ENCODE data around the gene MRTFB. TPM values are rescaled to one million over a fixed set of nuclear protein-coding genes. Genes with fewer than 3 reads are reported as not detected.

MRTFB gene
- total RNA-seq, 2 experiments from 2014 or later, result 9.8 to 14.0 TPM

- POLR2A ChIA-PET, result no interaction called here
- CTCF ChIA-PET, result no interaction called here
Measured at GRCh38 chr16:14302399-14303181, 231.5 kb downstream of the MRTFB start.

DNA sequence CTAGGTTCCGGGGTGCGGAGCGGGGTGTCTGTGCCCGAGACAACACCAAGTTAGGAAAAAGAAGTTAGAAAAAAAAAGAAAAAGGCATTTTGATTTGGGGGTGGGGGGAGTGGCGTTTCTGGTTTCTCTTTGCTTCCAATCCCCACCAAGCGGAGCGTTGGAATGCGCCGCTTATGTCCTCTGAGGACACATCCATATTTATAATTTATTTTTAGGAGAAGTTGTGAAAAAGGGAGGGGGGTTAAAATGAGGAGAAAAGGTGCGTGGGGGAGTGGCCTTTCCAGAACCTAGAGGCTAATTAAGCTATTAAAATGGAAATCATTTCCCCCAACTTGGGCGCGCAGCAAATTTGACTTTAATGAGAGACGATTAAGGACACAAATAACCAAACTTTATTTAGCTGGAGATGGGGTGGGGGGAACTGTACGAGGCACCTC lies 232.1 kb downstream of the MRTFB start:
- CTCF ChIA-PET, result no interaction called here
- POLR2A ChIA-PET, result no interaction called here

DNA sequence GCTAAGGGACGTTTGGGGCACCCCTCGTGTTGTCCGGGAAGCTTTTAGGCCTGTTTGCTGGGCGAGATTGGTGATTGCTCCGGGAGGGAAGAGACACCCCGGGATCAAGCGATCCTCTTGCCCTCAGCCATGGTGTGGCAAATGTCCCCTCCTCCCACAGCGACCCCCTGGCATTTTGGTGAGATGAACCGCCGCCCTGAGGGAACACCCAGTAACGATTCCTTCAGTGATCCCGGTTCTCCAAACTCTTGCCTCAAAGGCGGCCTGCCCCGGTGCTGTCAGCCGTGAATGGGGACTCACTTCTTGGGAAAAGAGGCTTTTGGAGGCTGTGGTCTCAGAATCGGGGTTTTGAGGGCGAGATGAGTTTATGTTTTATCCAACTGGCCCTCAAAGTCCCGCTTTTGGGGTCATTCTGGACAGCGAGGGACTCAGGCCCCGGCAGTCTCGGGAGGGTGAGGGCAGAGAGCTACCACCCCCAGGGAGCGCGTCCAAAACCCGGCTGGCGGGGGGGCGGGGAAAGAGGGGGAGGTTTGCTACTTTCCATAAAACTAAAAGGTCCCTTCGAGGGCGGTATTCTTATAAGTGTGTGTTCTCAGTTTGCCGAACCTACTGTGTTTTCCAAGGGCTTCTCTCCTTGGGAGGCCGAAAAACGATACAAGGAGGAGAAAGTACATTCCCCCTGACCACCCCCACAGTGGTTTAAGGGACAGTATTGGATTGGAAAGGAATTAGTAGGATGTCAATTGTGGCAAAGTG lies 232.7 kb downstream of the MRTFB start:
- ChIA-PET CTCF (no interaction called here), POLR2A (no interaction called here)

DNA sequence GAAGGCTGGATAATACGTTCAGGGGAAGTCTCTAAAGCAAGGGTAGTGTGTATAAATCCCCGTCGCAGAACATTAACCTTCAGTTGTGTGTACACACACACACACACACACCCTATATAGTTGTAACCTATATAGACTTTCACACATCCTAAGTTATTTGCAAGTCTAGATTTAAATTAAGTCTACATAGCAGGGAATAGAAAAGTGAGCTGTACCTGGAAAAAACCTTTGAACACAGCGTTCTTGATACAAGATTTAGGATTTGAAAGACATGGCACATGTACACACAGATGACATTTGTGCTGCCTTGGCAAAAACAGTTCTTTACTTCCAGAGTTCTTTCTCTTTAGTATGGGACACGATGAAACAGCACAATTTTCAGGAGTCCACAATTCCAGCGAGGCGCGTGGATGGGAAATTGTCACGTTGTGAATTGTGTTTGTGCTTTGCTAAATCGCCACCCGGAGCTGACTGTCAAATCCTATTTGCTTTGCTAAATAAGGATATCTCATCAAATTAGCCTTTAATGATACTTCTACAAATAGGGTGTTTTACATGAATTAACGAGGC lies 233.9 kb downstream of the MRTFB start:
- CTCF ChIA-PET, result no interaction called here

DNA sequence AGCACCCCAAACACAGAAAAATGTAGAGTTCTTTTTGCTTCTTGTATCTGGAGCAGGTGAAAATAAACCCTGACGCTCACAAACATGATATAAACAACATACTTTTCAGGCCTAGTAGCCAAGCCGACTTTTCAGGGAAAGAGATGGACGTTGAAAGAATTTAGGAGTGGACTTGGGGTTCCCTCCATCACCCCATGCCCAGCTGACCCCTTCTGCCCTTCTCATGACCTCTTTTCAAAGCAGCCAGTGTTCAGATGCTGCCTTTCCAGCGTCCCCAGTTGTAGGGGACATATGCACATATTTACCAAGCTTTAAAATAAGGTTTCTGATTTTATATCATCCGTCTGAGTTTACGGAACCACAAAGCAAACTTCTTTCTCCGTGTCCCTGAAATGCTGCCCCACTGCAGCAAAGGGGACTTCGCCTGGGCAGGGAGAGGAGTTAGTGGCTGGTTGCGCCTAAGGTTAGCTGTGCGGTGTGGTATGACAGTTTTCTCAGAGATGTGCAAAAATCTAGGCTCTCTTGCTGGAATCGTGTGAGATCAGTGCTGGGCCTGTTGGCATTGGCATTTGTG lies 235.5 kb downstream of the MRTFB start:
- POLR2A ChIA-PET, result no interaction called here
- CTCF ChIA-PET, result interaction anchor here (0.6 kb wide), 1 partner anchor 337 kb away, joined by 3 read pairs; no protein-coding TSS in a partner anchor

More for the DNA sequence above, 233.9 kb downstream of the MRTFB start:
- POLR2A ChIA-PET, result no interaction called here

- CTCF ChIA-PET, result no interaction called here
- POLR2A ChIA-PET, result no interaction called here
Measured at GRCh38 chr16:14307059-14307526, 236.0 kb downstream of the MRTFB start.

GRCh38 chr16:14307527-14308367 lies 236.6 kb downstream of the MRTFB start:
- ChIA-PET CTCF (interaction anchor here (1.5 kb wide), 1 partner anchor 22 kb away, joined by 3 read pairs; no protein-coding TSS in a partner anchor), POLR2A (no interaction called here)

GRCh38 chr16:14308368-14308723 lies 237.2 kb downstream of the MRTFB start:
- POLR2A ChIA-PET, result no interaction called here
- CTCF ChIA-PET, result interaction anchor here (1.5 kb wide), 1 partner anchor 23 kb away, joined by 3 read pairs; no protein-coding TSS in a partner anchor

DNA sequence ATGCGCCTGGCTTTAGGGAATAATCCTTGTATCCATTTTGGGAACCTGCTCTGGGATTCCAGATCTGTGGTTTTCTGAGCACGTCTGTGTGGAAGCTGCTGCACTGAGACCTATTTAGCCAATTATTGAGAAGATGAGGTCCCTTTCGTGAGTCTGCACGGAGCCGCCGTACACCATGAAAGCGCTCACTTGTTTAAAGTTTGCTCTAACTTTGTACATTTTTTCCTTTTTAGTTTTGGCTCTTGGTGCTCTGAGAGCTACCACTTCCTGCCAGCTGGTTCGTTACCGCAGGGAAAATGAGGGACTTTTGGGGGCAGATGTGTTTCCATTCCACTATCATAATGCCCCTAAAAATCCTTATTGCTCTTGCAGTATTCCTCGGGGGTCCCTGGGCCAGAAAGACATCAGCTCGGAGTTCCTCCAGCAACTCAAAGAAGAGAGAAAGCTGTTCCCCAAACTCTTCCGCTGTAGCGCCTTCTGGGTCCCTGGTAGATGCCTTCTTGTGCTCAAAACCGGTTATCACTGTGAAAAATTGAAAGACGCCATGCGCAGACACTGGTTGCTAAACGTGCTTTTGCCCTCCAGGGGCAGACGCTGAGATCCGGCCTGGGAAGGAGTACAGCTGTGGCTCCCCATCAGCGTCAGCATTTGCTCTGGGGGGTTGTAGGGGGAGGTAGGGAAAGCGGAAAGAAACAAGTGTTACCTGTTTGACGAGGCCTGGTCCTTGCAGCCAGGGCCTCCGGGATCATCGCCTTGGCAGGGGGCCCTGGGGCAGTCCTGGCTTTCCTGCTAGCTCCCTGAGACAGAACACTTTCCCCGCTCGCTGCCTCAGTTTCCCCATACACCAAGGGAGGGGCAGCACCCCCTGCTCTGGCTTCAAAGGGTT lies 238.1 kb downstream of the MRTFB start:
- POLR2A ChIA-PET, result interaction anchor here (0.6 kb wide), 1 partner anchor 259 kb away, joined by 3 read pairs; no protein-coding TSS in a partner anchor

GRCh38 chr16:14309906-14310305 lies 238.8 kb downstream of the MRTFB start:
- POLR2A ChIA-PET, result no interaction called here

More for the DNA sequence above, 238.1 kb downstream of the MRTFB start:
- CTCF ChIA-PET, result interaction anchor here (1.0 to 1.5 kb wide), 2 partner anchors 24 to 60 kb away, joined by 3 to 4 read pairs; no protein-coding TSS in a partner anchor

GRCh38 chr16:14310519-14310991 lies 239.4 kb downstream of the MRTFB start:
- POLR2A ChIA-PET, result no interaction called here
- CTCF ChIA-PET, result interaction anchor here (1.2 kb wide), 1 partner anchor 9 kb away, joined by 3 read pairs; no protein-coding TSS in a partner anchor

More at GRCh38 chr16:14309906-14310305, 238.8 kb downstream of the MRTFB start:
- CTCF ChIA-PET, result interaction anchor here (1.0 to 1.2 kb wide), 2 partner anchors 9 to 60 kb away, joined by 3 to 4 read pairs; no protein-coding TSS in a partner anchor

GRCh38 chr16:14314116-14314515 lies 243.0 kb downstream of the MRTFB start:
- ChIA-PET CTCF (no interaction called here), POLR2A (no interaction called here)

GRCh38 chr16:14315683-14316320 lies 244.7 kb downstream of the MRTFB start:
- ChIA-PET POLR2A (no interaction called here), CTCF (no interaction called here)

Other genes with a start within 250 kb of the MRTFB start
- gene ERCC4, start 151.2 kb upstream of the MRTFB start, total RNA-seq, result 10 to 100 TPM; 15.5 to 16.6 TPM

Measured in activated CD8-positive, alpha-beta memory T cell treated with anti-CD3 and anti-CD28 coated beads for 36 hours (primary cell).